ENCODE data around the gene RCAN3.

DNA sequence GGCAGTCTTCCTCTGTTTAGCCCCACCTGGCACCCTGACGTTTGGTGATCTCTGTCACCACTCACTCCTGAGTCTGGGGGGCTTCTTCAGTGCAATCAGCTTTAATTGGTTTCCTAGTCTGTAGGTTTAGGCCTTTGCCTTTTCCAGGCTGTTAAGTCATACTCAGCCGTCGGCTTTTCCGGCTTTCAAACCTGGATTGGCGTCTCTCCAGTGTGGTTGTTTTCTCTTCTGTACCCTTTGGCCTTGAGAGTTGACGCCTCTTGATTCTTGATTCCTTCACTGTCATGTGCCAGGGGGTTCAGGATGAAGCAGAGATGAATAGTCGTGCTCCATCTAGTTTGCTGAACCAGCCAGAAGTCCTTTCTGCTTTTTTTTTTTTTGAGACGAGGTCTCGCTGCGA, 78.1 kb downstream of the RCAN3 start:
- TF ChIP-seq POLR2AphosphoS5 (IDR thresholded peaks at IDR 0.05; ENCODE audit: low read depth, low read length) (no peak), POLR2A (IDR thresholded peaks at IDR 0.05; ENCODE audit: low read depth, low read length) (no peak), TAF1 (IDR thresholded peaks at IDR 0.05; ENCODE audit: borderline replicate concordance, low read depth, low read length) (no peak)

Measured in GM12892 (cell line).